ENCODE data around the gene TBX2.

- TF ChIP-seq, protein P1, sequence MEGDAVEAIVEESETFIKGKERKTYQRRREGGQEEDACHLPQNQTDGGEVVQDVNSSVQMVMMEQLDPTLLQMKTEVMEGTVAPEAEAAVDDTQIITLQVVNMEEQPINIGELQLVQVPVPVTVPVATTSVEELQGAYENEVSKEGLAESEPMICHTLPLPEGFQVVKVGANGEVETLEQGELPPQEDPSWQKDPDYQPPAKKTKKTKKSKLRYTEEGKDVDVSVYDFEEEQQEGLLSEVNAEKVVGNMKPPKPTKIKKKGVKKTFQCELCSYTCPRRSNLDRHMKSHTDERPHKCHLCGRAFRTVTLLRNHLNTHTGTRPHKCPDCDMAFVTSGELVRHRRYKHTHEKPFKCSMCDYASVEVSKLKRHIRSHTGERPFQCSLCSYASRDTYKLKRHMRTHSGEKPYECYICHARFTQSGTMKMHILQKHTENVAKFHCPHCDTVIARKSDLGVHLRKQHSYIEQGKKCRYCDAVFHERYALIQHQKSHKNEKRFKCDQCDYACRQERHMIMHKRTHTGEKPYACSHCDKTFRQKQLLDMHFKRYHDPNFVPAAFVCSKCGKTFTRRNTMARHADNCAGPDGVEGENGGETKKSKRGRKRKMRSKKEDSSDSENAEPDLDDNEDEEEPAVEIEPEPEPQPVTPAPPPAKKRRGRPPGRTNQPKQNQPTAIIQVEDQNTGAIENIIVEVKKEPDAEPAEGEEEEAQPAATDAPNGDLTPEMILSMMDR (IDR thresholded peaks at IDR 0.05), result no peak
- no peak for TF ChIP-seq POLR2A (IDR thresholded peaks at IDR 0.05)
Measured at GRCh38 chr17:61381537-61381936, 18.1 kb upstream of the TBX2 start.

Measured in sigmoid colon (tissue), 3 donors.